Kidney (tissue), 14 donors: Measurements from ENCODE around the gene ANGPT4. TPM values are rescaled to one million over a fixed set of nuclear protein-coding genes. Genes with fewer than 3 reads are reported as not detected.

Experiments used
- DNase-seq, 5 donors: peaks; one replicate each; pipeline ENCODE4 v3.0.0-alpha.2; 2013 to 2020
- FAIRE-seq: peaks from 2 replicates; lab custom pipeline; 2012; peaks lifted over from hg19 to GRCh38; lab: Jason Lieb, UNC
- H3K27ac ChIP-seq, 2 donors: one replicate each; pipeline ENCODE4 v1.7.0; 2013; ENCODE audit warnings: low read depth in 2 of 2, low read length in 2 of 2, inconsistent platforms in 1 of 2
- H3K27me3 ChIP-seq: one replicate; pipeline ENCODE4 v1.7.1; 2013; ENCODE audit warnings: low read length, inconsistent platforms; ENCODE audit not compliant: control insufficient read depth, insufficient read depth
- H3K36me3 ChIP-seq, 3 donors: one replicate each; pipeline versions ENCODE4 v1.7.0 to v1.7.1; 2013; ENCODE audit warnings: low read length in 3 of 3, control low read depth in 1 of 3, inconsistent platforms in 1 of 3; ENCODE audit not compliant: insufficient read depth in 3 of 3, control insufficient read depth in 2 of 3
- H3K4me1 ChIP-seq, 3 donors: one replicate each; pipeline versions ENCODE4 v1.7.0 to v1.7.1; 2013; ENCODE audit warnings: low read length in 3 of 3, inconsistent platforms in 1 of 3, low read depth in 1 of 3; ENCODE audit not compliant: control insufficient read depth in 2 of 3, insufficient read depth in 2 of 3
- H3K4me3 ChIP-seq, 3 donors: one replicate each; pipeline versions ENCODE4 v1.7.0 to v1.8.1; 2013; ENCODE audit warnings: low read length in 3 of 3, control low read depth in 1 of 3, inconsistent platforms in 1 of 3
- H3K9ac ChIP-seq, 3 donors: one replicate each; pipeline versions ENCODE4 v1.7.0 to v1.7.1; 2013; ENCODE audit warnings: low read length in 3 of 3, control low read depth in 1 of 3, inconsistent platforms in 1 of 3
- H3K9me3 ChIP-seq, 3 donors: one replicate each; pipeline versions ENCODE4 v1.7.0 to v1.7.1; 2013; ENCODE audit warnings: low read length in 3 of 3, control low read depth in 1 of 3, inconsistent platforms in 1 of 3; ENCODE audit not compliant: control insufficient read depth in 2 of 3, insufficient read depth in 1 of 3
- CTCF ChIP-seq: IDR thresholded peaks from 3 replicates; pipeline ENCODE4 v1.5.1; 2012; ENCODE audit warnings: mild to moderate bottlenecking, moderate library complexity, borderline replicate concordance; ENCODE audit not compliant: insufficient read depth; ENCODE audit errors: extremely low read depth
- intact Hi-C: fragments of 100-400 bp; cut with DNase I; formaldehyde crosslinking; loops from one replicate; pipeline ENCODE4 v1.11.1; 2022
- polyA plus RNA-seq: library from polyadenylated mRNA; stranded (reverse); fragments of 350-450 nt; fragmentation: Illumina TruSeq; extraction: RNeasy Lipid Tissue Mini Kit (QIAGEN cat#74804); gene quantifications from one replicate; pipeline ENCODE4 v1.2.3, GENCODE V29; 2014; ENCODE audit warnings: low read depth, low replicate concordance; ENCODE audit not compliant: insufficient read depth
- total RNA-seq: library from RNA; stranded (reverse); fragmentation: NEBNext Ultra II Directional; extraction: Animal tissue kit (Norgen Biotek cat#: 25700); gene quantifications from one replicate; pipeline ENCODE4 v1.2.1, GENCODE V29; 2021
- donor health status: control.
- donor health status: control.
- donor health status: control.
- donor health status: control.
- donor health status: control.
- donor health status: DM: yes; HTN: yes; CAD: no.
- donor health status: Normal renal cell carcinoma (clear cell type).

Gene ANGPT4
- total and polyA plus RNA-seq, 2 donors from 2014 or later: 0.24 to 0.57 TPM

GRCh38 chr20:845226-845868, 70.8 kb downstream of the ANGPT4 start:
- Histone ChIP-seq H3K9ac (no peak overlapping the region), H3K9me3 (no peaks in the 10 kb centered on the region), H3K27ac (no peak overlapping the region), H3K4me1 (peaks cover 0 to 12% (median 6%) of the 10 kb centered on the region in 3 donors), H3K27me3 (no peaks in the 10 kb centered on the region), H3K4me3 (peak overlapping the region in 1 of 3 donors; percentile 37), H3K36me3 (no peaks in the 10 kb centered on the region)
- no peak for TF ChIP-seq CTCF
- DNase-seq (peak in 1 of 5 donors; percentile 81), FAIRE-seq (no peak)
- intact Hi-C loops: no loop called here

GRCh38 chr20:844473-845225, 71.5 kb downstream of the ANGPT4 start:
- Histone ChIP-seq H3K36me3 (no peaks in the 10 kb centered on the region), H3K4me1 (peaks cover 0 to 12% (median 6%) of the 10 kb centered on the region in 3 donors), H3K9me3 (no peaks in the 10 kb centered on the region), H3K9ac (no peak overlapping the region), H3K27me3 (no peaks in the 10 kb centered on the region), H3K4me3 (peak overlapping the region in 2 of 3 donors; percentile 28 to 37), H3K27ac (no peak overlapping the region)
- intact Hi-C loops: no loop called here
- TF ChIP-seq CTCF: no peak
- DNase-seq: peak; percentile 95 to 97 (median 96)
- FAIRE-seq: no peak

GRCh38 chr20:843912-844311, 72.2 kb downstream of the ANGPT4 start:
- no peak for FAIRE-seq
- Histone ChIP-seq H3K4me3 (no peak overlapping the region), H3K9me3 (no peaks in the 10 kb centered on the region), H3K27me3 (no peaks in the 10 kb centered on the region), H3K9ac (peak overlapping the region in 1 of 3 donors; percentile 19), H3K4me1 (peaks cover 0 to 12% (median 6%) of the 10 kb centered on the region in 3 donors), H3K36me3 (no peaks in the 10 kb centered on the region), H3K27ac (no peak overlapping the region)
- TF ChIP-seq CTCF: no peak
- peak in 2 of 5 donors; percentile 67 to 72 for DNase-seq
- intact Hi-C loops: no loop called here
